RWPE2 (cell line): ENCODE measurements around the gene MELTF.

Experiments
- ATAC-seq: fragments of 200-7000 bp; cut with Tn5 transposase; 3 replicates; pipeline ENCODE4 v1.9.1; 2021; ENCODE audit warnings: low read depth
- DNase-seq: peaks from one replicate; pipeline ENCODE4 v3.0.0-alpha.2; 2020; ENCODE audit warnings: low spot score
- H3K27ac ChIP-seq: fragments of 450-650 bp; 2 replicates; pipeline ENCODE4 v1.5.1; 2017; ENCODE audit warnings: mild to moderate bottlenecking; ENCODE audit not compliant: poor library complexity, severe bottlenecking
- H3K27me3 ChIP-seq: fragments of 250-450 bp; sonication (Bioruptor Pico); 2 replicates; pipeline ENCODE4 v1.5.1; 2021; ENCODE audit warnings: mild to moderate bottlenecking, moderate library complexity; ENCODE audit not compliant: insufficient read depth, poor library complexity, severe bottlenecking
- H3K36me3 ChIP-seq: fragments of 250-450 bp; sonication (Bioruptor Pico); 2 replicates; pipeline ENCODE4 v1.5.1; 2020; ENCODE audit warnings: low read depth, mild to moderate bottlenecking, moderate library complexity
- H3K4me1 ChIP-seq: fragments of 250-450 bp; sonication (Bioruptor Pico); 2 replicates; pipeline ENCODE4 v1.5.1; 2021; ENCODE audit warnings: mild to moderate bottlenecking, moderate library complexity; ENCODE audit not compliant: insufficient read depth, poor library complexity, severe bottlenecking
- H3K4me3 ChIP-seq: fragments of 250-450 bp; sonication (Bioruptor Pico); 2 replicates; pipeline ENCODE4 v1.5.1; 2021; ENCODE audit warnings: mild to moderate bottlenecking, moderate library complexity; ENCODE audit not compliant: severe bottlenecking
- H3K9me3 ChIP-seq: fragments of 250-450 bp; sonication (Bioruptor Pico); 2 replicates; pipeline ENCODE4 v1.5.1; 2021; ENCODE audit warnings: mild to moderate bottlenecking, moderate library complexity; ENCODE audit not compliant: severe bottlenecking
- CTCF ChIP-seq: fragments of 450-650 bp; IDR thresholded peaks from one replicate; pipeline ENCODE4 v1.5.1; 2017; ENCODE audit warnings: mild to moderate bottlenecking, moderate library complexity; ENCODE audit not compliant: poor library complexity, severe bottlenecking

Gene MELTF

GRCh38 chr3:196991581-196992460, 37.8 kb downstream of the MELTF start:
- no peak for ATAC-seq
- Histone ChIP-seq H3K27ac (no peak overlapping the region), H3K4me3 (no peak overlapping the region), H3K27me3 (no peaks in the 10 kb centered on the region), H3K9me3 (no peaks in the 10 kb centered on the region), H3K4me1 (no peaks in the 10 kb centered on the region), H3K36me3 (no peaks in the 10 kb centered on the region)
- no peak for DNase-seq
- no peak for TF ChIP-seq CTCF

GRCh38 chr3:196990601-196991007, 39.0 kb downstream of the MELTF start:
- no peaks in the 10 kb centered on the region for H3K36me3 ChIP-seq
- ATAC-seq (no peak), DNase-seq (no peak)
- H3K4me1 ChIP-seq = no peaks in the 10 kb centered on the region
- TF ChIP-seq CTCF = no peak
- H3K27ac ChIP-seq = no peak overlapping the region
- H3K4me3 ChIP-seq = no peak overlapping the region
- no peaks in the 10 kb centered on the region for H3K27me3 ChIP-seq
- no peaks in the 10 kb centered on the region for H3K9me3 ChIP-seq

- Histone ChIP-seq H3K4me1 (no peaks in the 10 kb centered on the region), H3K27ac (no peak overlapping the region), H3K27me3 (no peaks in the 10 kb centered on the region), H3K4me3 (no peak overlapping the region), H3K9me3 (no peaks in the 10 kb centered on the region), H3K36me3 (no peaks in the 10 kb centered on the region)
- TF ChIP-seq CTCF = no peak
- DNase-seq (no peak), ATAC-seq (no peak; the same call in 2 of the 3 replicates)
Observed at GRCh38 chr3:196989721-196990262, 39.8 kb downstream of the MELTF start.

- no peak; the same call in 2 of the 3 replicates for ATAC-seq
- H3K36me3 ChIP-seq = no peaks in the 10 kb centered on the region
- H3K27ac ChIP-seq = no peak overlapping the region
- H3K27me3 ChIP-seq = no peaks in the 10 kb centered on the region
- H3K4me3 ChIP-seq = no peak overlapping the region
- peak; percentile 10 for TF ChIP-seq CTCF
- no peak for DNase-seq
- no peaks in the 10 kb centered on the region for H3K4me1 ChIP-seq
- H3K9me3 ChIP-seq = no peaks in the 10 kb centered on the region
Observed at GRCh38 chr3:196988241-196989029, 41.2 kb downstream of the MELTF start.
